GM12878 (cell line): ENCODE data around the gene NPAS1.

Source experiments
- HDAC2 ChIP-seq: fragments of 200-600 bp; sonication (generic); IDR thresholded peaks from 2 replicates; pipeline ENCODE4 v1.6.1; 2017
- MXI1 ChIP-seq: fragments of 150-350 bp; IDR thresholded peaks from 2 replicates; pipeline ENCODE4 v1.6.1; 2011; ENCODE audit warnings: low read depth, mild to moderate bottlenecking, inconsistent platforms, low read length, improper control_type of control experiment
- TF ChIP-seq, protein P1 (sequence below): IDR thresholded peaks from 2 replicates; pipeline ENCODE4 v1.6.1; 2012; ENCODE audit warnings: low read depth, low read length, improper control_type of control experiment

DNA sequence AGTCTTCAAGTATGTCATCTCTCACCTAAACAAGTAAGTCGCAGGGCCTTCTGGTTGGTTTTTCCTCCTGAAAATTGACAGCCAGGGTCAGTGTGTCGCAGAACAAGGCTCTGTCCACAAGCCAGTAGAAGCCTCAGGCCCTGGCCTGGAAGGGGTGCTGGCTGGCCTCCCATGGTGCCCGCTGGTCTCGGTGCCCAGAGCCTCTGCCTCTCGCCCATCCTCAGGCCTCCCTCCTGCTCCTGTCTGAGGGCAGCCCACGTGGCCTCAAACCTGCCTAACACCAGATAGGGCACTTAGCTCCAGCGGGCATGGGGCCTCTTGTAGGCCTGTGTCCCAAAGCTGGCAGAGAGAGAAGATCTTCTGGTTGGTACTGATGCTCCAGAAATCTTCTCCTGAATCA lies 20.3 kb upstream of the NPAS1 start:
- no peak for TF ChIP-seq MXI1
- TF ChIP-seq, protein P1, sequence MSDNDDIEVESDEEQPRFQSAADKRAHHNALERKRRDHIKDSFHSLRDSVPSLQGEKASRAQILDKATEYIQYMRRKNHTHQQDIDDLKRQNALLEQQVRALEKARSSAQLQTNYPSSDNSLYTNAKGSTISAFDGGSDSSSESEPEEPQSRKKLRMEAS, result no peak
- no peak for TF ChIP-seq HDAC2
